HG03139 (cell line): ENCODE data around the gene TTC9.

Experiments used
- ATAC-seq: cut with Tn5 transposase; IDR thresholded peaks from one replicate; pipeline ENCODE4 v1.9.1; 2021; ENCODE audit not compliant: unreplicated experiment

TTC9 gene

DNA sequence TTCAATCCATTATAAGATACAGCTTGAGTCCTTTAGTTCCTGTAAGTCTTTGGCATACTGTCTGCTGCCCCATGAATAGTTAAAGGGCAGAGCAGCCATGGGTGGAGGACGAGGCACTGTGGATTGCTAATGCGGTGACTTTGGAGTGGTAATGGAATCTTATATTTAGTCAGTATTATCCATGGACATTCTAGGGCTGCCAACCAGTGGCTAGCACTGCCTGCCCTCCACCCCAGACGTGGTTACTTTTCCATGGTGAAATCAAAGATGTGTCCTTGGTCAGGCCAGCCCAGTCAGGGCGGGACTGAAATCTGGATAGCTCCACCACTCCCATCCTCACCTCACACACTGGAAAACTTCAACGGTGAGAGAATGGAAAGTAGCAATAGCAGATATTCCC, 2.3 kb downstream of the TTC9 start:
- ATAC-seq, result no peak

DNA sequence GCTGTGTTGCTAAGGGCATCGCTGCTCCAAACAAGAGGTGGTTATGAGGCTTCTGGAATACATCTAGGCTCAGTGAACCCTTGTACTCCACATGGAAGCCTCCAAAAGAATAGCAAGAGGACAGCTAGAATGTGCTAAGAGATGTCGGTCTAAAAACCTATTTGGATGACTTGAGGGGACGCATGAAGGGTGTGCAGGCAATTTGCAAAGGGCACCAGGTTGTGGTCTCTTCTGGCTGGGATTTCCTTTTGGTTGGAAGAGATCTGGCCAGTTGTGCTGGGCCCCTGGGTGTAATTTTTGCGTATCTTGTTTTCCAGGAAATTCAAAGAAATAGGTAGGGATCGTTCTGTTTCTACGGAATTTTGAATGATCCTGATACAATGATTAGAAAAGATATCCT, 4.2 kb downstream of the TTC9 start:
- ATAC-seq, result no peak

DNA sequence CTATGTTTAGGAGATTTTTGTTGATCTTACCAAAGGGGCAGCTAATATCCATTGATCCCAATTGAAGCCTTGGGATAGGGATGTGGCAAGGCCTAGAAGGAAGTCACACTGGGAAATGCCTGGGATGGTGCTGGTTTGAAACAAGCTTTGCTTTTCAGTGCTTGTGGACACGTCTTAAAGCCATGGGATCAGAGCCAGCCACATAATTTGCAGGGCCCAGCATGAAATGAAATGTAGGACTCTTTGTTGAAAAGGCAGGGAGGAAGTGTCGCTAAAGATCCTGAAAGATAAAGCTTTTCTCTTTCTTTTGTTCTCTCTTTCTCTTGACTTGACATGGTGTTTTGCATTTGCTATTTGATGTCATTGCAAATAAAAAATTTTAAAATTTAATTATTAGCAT, 5.0 kb downstream of the TTC9 start:
- no peak for ATAC-seq

DNA sequence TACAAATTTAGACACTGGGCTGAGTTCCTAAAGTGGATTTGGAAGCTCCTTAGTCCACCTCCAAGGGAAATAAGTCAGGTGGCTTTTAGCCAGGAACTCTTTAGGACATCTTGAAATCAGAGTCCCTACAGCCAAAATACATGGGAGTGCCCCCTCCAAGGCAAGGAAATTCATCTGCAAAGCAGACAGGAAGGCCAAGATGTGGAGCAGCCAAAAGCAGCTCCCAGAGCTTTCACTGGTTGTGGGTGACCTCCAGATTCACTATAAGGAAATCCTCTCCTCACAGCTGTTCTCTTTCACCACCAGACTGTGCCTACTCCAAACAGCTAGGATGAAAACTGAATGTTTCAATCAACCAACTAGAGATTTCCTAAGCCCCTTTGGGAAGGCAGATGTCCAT, 6.6 kb downstream of the TTC9 start:
- ATAC-seq, result no peak

DNA sequence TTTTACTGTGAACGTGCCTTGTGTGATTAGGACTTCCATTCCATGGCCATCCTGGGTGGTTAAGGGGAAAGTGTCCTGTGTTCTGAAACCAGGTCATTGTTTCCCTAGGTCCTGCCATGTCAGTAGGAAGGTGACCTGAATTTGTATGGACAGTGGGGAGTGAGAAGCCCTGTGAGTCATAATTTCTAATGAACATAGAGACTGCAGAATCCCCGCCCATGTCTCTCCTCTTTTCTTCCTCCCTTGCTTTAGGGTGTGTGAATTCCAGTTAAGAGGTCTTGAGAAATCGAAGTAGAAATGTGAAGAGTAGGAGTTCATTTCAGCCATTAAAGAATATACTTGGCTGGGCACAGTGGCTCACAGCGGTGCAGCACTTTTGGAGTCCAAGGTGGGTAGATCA, 8.1 kb downstream of the TTC9 start:
- ATAC-seq, result no peak

DNA sequence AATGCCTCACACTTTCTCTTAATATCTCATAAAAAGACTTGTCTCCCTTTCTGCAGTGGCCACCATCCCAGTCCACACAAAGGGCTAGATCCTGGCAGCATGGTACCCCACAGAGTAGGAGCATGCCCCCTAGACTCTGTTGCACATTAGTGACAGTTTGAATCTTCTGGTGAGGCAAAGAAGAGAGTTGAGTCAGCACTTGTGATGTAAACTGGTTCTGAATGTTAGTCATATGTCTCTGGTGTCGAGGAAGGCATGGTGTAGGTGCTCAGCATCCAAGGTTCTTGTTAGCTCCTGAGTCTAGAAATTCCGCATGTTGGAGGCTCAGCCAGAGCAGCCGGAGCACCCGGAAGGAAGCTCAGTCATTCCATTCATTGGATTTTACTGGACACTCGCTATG, 9.8 kb downstream of the TTC9 start:
- ATAC-seq, result no peak

DNA sequence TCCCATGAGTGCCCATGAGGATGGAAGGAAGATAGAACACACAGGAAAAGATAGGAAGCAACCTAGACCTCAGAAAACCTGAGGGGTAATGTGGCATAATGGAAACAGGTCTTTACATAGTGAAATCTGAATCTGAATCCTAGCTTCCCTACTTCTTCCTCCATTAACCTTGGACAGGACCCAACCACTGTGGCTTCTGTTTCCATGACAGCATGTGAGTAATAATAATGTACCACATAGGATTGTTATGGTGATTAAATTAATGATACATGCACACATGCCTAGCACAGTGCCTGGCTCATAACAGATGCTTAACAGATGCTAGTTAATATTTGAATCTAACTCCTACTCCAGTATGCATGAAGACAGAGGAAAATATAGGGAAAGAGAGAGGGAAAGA, 11.2 kb downstream of the TTC9 start:
- no peak for ATAC-seq

DNA sequence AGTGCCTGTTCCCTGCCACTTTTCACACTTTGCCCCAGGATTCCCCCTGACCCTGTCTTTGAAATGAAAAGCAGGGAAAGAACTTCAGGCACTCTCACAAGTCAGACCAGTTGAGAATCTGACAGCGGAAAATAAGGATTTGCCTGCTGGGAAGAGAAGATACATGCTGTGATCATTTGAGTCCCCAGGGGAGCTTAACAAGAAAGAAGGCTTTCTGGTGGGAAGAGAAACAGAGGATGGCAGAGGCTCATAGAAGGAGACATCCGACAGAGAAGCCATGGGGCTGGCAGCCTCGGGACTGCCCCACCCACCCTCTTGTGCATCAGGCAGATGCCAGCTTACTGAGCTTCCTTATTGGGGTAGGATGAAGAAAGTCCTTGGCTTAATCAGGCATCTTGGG, 11.9 kb downstream of the TTC9 start:
- ATAC-seq, result no peak

DNA sequence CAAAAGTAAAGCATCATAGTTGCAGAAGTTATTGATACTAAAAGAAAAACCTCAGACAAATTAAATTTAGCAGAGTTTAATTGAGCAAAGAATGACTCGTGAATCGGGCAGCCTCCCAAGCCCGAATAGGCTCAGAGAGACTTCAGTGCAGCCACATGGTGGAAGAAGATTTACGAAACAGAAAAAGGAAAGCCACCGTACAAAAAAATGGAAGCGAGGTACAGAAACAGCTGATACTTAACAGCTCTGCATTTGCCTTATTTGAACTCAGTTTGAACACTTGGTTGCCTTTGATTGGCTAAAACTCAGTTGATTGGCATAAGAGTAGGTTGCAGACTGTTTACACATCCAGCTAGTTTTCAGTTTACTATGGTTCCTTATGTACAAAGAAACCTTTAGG, 12.9 kb downstream of the TTC9 start:
- ATAC-seq, result no peak

DNA sequence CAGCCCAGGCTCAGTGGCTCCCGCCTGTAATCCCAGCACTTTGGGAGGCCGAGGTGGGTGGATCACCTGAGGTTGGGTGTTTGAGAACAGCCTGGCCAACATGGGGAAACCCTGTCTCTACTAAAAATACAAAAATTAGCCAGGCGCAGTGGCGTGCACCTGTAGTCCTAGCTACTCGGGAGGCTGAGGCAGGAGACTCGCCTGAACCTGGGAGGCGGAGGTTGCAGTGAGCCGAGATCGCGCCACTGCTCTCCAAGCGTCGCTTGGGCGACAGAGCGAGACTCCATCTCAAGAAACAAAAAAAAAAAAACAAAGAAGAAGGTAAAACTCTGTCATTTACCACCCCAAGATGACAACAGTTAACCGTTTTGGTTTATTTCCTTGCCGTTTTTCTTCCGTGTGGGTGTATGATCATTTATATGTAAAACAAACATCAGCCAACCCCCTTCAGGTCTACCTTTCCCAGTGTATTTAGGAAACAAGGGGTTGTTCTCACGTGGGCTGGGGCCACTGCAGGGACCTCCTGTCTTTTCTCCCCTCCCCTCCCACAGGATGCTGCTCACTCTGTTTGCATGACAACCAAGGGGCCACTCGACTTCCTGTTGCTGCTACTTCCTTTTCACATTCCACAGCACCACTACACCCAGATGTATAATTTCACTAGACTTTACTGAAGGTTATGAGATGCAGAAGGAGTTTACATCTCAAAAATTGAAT, 13.6 kb downstream of the TTC9 start:
- peak; percentile 78 for ATAC-seq

DNA sequence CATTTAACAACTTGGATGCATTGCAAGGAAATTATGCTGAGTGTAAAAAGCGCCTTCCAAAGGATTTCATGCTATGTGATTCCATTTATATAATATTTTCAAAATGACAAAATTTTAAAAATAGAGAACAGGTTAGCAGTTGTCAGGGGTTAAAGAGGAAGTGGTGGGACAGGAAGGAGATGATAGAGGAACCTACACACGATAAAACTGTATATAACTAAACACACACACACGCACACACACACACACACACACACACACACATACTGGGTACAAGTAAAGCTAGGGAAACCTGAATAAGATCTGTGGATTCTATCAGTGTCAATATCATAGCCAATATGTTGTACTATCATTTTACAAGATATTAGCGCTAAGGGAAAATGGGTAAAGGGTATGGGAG, 17.2 kb downstream of the TTC9 start:
- no peak for ATAC-seq

DNA sequence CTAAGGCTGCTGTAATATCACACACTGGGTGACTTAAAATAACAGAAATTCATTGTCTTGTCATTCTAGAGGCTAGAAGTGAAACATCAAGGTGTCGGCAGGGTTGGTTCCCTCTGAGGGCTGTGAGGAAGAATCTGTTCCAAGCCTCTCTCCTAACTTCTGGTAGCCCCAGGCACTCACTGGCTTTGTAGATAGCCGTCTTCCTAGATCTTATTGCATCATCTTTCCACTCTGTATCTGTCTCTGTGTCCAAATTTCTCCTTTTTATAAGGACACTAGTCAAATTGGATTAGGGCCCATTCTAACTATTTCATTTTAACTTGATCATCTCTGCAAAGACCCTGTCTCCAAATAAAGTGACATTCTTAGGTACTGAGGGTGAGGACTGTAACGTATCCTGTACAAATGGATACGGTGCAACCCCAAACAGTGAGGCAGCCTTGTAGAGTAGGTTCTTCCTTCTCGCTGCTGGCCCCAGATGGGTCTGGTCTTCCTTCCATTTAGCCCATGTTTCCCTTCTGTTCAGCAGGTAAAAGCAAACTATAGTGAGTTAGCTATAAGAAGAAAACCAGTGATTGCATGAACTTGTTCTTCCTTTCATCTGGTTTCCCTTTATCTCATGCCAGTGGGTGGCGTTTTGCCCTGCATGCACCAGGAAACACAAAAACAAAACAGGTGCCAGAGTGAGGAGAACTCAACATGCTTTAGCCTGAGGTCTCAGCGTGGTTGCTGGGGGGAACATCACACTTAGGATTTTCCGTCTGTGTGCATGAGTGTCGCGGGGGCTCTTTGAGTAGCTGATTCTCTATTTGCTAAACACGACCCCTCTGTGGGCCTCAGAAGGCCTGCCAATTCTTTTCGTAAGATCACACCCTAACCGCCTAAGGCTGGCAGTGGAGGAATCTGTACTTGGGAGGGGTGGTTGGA, 19.5 kb downstream of the TTC9 start:
- no peak for ATAC-seq

DNA sequence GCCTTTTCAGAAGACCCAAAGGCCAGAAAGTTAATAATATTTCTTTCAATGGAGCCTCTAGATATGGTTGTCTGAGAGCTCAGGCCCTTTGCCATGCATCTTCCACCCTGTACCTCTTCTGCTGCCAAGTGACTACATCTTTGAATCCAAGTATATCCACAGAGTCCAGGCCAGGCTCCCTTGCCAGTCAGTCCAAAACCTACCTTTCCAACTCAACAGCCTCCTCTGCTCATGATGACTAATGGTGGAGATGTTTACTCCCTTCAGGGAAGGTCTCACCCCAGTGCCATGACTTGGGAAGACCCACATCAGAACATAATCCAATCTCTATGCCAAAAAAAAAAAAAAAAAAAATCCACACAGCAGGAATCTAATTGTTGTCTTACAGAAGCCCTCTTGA, 20.4 kb downstream of the TTC9 start:
- no peak for ATAC-seq

DNA sequence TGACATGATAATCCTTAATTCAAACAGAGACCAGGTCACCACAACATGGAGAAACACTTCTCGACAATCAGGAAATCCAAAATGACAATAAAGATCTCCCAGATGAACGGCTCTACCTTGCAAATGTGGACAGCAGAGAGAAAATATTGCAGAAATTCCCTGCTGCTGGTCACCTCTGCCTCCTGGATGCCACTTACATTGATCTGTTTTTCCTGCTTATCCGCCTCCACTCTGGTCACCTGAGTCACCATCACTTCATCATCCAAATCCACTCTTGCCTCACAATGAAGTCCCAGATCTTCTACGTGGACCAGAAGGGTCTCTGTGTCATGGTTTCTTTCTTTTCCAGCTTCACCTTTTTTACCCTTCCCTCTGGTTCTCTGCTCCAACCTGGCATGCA, 21.1 kb downstream of the TTC9 start:
- no peak for ATAC-seq

DNA sequence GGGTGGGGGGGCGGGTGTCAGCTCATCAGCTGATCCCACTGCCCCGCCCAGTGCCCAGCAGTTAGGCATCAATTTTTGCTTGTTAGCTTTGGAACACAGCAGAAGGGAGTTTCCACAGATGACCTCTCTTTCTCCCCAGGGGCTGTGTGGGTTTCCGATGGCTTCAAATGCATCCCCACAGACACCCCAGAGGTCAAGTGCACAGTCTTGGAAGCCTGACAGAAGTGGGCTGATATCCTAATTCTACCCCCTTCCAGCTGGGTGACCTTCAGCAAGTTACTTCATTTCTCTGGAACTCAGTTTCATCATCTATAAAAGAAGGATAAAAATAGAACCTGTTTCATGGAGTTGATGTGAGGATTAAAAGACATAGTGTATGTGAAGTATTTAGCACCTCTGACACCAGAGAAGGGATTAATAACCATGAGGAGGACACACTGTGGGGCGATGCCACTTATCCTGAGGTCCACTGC, 22.0 kb downstream of the TTC9 start:
- ATAC-seq, result peak; percentile 39

DNA sequence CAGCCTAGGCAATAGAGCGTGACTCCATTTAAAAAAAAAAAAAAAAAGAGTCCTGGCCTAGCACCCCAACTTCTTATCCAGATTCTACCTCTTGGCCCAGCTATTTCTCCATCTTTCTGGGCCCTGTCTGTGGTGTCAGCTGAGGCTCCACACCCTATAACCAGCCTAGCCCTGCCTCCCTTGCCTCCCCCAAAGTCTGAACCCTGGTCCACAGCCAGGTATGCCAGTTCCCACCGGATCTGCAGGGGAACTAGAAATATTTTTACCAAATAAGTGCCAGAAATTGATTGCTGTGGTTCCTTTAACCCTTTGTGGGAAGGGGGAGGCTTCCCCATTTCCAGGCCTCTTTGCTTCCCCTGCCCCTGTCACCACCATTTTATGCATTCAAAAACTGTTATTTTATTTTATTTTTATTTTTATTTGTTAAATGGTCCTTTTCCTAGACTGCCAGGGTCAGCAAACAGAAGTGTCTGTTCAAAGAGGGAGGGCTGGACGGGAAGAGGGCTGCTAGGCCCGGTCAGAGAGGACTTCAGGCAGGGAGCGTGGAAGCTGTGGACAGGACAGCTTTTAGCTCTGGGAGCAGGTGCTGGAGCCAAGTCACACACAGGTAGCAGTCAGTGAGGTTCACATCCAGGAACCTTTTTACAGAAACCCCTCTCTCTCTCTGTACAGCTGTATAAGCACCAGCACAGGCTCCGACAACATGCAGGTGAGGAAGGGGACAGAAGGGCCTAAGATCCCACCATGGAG, 23.2 kb downstream of the TTC9 start:
- peak; percentile 2 for ATAC-seq

DNA sequence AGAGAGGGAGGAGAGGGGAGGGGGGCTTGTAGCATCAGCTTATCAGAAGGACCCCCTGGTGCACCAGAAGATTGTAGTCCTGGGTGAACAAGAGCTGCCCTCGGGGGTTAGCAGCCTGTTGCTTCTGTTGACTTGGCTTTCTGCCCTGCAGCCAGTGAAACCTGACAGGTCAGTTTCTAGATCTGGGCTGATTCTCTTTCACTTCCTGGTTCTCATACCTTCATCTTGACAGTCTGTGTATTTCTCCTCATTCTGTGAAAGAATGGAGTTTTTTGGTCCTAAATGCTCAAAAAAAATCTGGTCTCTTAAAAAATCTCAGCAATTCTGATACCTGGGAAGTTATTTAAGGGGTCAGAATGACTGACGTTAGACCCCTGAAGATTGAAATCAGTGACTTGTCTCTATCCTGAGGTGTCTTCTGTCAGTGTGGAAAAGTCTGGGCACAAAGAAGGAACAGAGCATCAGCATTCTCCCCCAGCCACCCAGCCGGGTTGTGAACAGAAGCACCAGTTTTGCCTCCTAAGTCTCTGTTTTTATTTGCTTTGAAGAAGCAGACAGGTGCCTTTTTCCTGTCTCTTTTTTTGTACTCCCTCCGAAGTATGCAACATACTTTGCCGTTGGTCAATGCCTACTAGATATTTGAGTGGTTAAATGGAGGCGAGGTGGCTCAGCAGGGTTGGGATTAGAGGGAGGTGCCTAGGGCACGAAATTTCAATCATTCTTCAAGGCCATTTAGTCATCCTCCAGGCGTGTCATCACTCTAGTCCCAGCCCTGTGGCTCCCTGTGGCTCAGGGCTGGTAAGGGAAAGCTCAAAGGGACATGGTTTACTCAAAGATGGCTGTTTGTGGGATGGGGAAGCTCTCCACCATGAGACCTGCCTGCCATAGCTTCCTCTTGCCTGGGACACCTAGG, 24.0 kb downstream of the TTC9 start:
- peak; percentile 33 for ATAC-seq

DNA sequence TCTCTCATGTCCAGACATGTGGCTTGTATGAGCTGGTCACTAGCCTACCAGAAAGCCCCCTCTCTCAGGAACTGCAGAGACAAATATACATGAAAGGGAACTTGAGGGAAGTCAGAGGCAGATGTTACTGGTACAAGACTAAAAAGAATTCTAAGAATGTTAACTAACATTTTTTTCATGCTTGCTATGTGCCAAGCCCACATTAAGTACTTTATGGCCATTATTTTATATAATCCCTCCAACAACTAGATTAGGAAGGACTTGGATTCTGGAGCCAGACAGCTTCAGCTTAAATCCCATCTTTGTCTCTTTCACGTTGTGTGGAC, 24.6 kb downstream of the TTC9 start:
- no peak for ATAC-seq

DNA sequence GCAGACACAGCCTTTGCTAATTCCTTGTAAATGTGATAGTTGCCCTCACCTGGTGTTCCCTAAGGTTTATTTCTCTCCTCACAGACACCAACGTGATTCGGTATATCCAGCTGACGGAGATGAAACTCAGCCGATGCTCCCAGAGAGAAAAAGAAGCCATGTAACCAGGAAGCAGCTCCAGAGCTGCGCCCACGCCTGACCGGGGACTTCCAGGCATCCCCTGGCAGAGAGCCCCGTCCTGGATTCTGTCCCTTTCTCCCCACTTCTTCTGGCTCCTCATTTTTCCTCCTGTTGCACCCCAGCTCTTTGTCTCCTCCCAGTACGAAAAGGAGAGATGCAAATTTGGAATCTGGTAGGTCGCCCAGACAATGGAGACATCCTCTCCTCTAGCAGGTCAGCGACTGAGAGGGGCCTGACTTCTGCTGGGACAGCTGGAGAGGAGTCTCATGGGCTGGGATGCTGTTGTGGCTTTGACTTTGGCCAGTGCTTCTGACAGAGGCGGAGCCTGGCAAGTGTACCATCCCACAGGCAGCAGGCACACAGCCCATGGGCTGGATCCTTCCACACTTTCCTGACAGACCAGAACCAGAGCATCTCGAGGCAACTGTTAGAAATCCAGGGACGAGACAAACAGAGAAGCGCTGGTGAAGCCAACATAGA, 29.4 kb downstream of the TTC9 start:
- ATAC-seq, result no peak
